Spleen (tissue), 7 donors: ENCODE measurements around the gene ACO2.

Source experiments
- CTCF ChIP-seq, 11 experiments: fragments of 200-600 bp in 7 of 11; fragments of 450-650 bp in 4 of 11; sonication (generic) in 4 of 11; IDR thresholded peaks in 8 of 11; conservative IDR thresholded peaks in 3 of 11; 1 replicate in 7 of 11; 2 replicates in 4 of 11; pipeline versions ENCODE4 v1.4.0 to v1.8.0; 2016 to 2021; ENCODE audit warnings: antibody characterized with exemption in 11 of 11, inconsistent platforms in 4 of 11, mild to moderate bottlenecking in 1 of 11
- POLR2A ChIP-seq, 3 donors: fragments of 450-650 bp; IDR thresholded peaks; one replicate each; pipeline ENCODE4 v1.5.1; 2017; ENCODE audit warnings: antibody characterized with exemption in 3 of 3, mild to moderate bottlenecking in 1 of 3
- donor health status: DM: no; HTN: no; CAD: no; lungs with moderate emphysema.
- donor health status: DM: no; HTN: no; CAD: no.
- donor health status: DM: no; HTN: no; CAD: no.

GRCh38 chr22:41429951-41430332, 39.0 kb upstream of the ACO2 start:
- no peak for TF ChIP-seq CTCF (IDR thresholded peaks at IDR 0.05 in 8 of 11, conservative IDR thresholded peaks at IDR 0.05 in 3 of 11)
- no peak for TF ChIP-seq POLR2A (IDR thresholded peaks at IDR 0.05)
